Endothelial cell (in vitro differentiated cells): ENCODE results near the gene FRMD6. TPM values are rescaled to one million over a fixed set of nuclear protein-coding genes. Genes with fewer than 3 reads are reported as not detected.

Experiments
- DNase-seq: peaks from one replicate; pipeline ENCODE4 v3.0.0; 2021; ENCODE audit warnings: low spot score
- H3K27ac Mint-ChIP-seq: one replicate; pipeline ENCODE4 v1.8.0; 2021; ENCODE audit warnings: mixed read lengths, inconsistent platforms; ENCODE audit not compliant: unreplicated experiment
- H3K27me3 Mint-ChIP-seq: one replicate; pipeline ENCODE4 v1.8.0; 2021; ENCODE audit warnings: mild to moderate bottlenecking, moderate library complexity, mixed read lengths, inconsistent platforms; ENCODE audit not compliant: unreplicated experiment
- H3K36me3 Mint-ChIP-seq: one replicate; pipeline ENCODE4 v1.8.0; 2021; ENCODE audit warnings: mild to moderate bottlenecking, low read depth, mixed read lengths, inconsistent platforms; ENCODE audit not compliant: unreplicated experiment
- H3K4me1 Mint-ChIP-seq: one replicate; pipeline ENCODE4 v1.8.0; 2021; ENCODE audit warnings: mild to moderate bottlenecking, mixed read lengths, inconsistent platforms; ENCODE audit not compliant: unreplicated experiment
- H3K4me3 Mint-ChIP-seq: one replicate; pipeline ENCODE4 v1.8.0; 2021; ENCODE audit warnings: mild to moderate bottlenecking, mixed read lengths, inconsistent platforms; ENCODE audit not compliant: unreplicated experiment
- H3K9me3 Mint-ChIP-seq: one replicate; pipeline ENCODE4 v1.8.0; 2021; ENCODE audit warnings: mixed read lengths, inconsistent platforms; ENCODE audit not compliant: unreplicated experiment
- total RNA-seq: library from RNA; stranded (reverse); fragmentation: NEBNext Ultra II Directional; extraction: Animal tissue kit (Norgen Biotek cat#: 25700); gene quantifications from one replicate; pipeline ENCODE4 v1.2.1, GENCODE V29; 2021; ENCODE audit not compliant: unreplicated experiment
- TF ChIP-seq, protein P1 (sequence below): fragments of 200-600 bp; sonication (generic); IDR thresholded peaks from one replicate; pipeline ENCODE4 v1.5.0; 2021; ENCODE audit warnings: antibody characterized with exemption; ENCODE audit not compliant: unreplicated experiment

The FRMD6 gene
- total RNA-seq, 1 donor from 2014 or later = 45.3 TPM

DNA sequence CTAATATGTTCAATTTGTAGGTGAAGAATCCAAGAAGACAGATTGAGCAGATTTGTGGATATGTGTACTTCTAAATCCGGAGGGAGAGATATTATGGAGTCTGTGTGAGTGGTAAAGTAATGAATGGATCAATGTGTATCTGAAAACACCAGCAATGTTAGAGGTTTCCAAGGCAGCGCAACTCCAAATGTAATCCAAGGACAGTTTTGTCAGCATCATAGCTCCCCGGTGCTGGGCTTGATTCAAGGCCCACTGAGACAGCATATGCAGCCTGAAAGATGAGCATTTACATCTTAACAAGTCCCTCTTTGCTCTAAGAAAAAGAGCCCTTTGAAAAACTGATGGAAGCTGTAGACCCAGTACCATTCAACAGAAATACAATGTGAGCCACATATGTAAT, 38.3 kb upstream of the FRMD6 start:
- H3K36me3 Mint-ChIP-seq = no peaks in the 10 kb centered on the region
- no peaks in the 10 kb centered on the region for H3K4me1 Mint-ChIP-seq
- TF ChIP-seq, protein P1, sequence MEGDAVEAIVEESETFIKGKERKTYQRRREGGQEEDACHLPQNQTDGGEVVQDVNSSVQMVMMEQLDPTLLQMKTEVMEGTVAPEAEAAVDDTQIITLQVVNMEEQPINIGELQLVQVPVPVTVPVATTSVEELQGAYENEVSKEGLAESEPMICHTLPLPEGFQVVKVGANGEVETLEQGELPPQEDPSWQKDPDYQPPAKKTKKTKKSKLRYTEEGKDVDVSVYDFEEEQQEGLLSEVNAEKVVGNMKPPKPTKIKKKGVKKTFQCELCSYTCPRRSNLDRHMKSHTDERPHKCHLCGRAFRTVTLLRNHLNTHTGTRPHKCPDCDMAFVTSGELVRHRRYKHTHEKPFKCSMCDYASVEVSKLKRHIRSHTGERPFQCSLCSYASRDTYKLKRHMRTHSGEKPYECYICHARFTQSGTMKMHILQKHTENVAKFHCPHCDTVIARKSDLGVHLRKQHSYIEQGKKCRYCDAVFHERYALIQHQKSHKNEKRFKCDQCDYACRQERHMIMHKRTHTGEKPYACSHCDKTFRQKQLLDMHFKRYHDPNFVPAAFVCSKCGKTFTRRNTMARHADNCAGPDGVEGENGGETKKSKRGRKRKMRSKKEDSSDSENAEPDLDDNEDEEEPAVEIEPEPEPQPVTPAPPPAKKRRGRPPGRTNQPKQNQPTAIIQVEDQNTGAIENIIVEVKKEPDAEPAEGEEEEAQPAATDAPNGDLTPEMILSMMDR = no peak
- H3K27ac Mint-ChIP-seq = no peak overlapping the region
- no peak for DNase-seq
- no peak overlapping the region for H3K4me3 Mint-ChIP-seq
- peaks cover 3% of the 10 kb centered on the region for H3K27me3 Mint-ChIP-seq
- no peaks in the 10 kb centered on the region for H3K9me3 Mint-ChIP-seq

DNA sequence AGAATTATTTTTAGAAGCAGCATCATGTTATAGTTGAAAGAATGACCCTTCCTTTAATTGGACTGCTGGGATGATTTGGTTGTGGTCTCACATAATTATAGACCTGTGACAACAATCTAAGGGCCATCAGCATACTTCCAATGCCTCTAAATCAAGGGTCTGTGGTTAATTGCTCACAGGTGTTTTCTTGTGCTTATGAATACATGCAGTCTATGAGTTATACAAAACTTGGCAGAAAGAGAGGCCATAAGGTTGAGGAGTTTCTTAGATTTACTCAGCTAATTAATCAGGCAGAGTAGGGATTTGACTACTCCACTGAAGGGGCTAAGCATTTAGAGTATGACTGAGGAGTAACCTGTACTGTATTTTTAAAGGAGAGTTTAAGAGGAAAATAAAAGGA, 37.0 kb upstream of the FRMD6 start:
- no peak for DNase-seq
- no peaks in the 10 kb centered on the region for H3K36me3 Mint-ChIP-seq
- H3K27me3 Mint-ChIP-seq = peaks cover 1% of the 10 kb centered on the region
- H3K9me3 Mint-ChIP-seq = no peaks in the 10 kb centered on the region
- no peaks in the 10 kb centered on the region for H3K4me1 Mint-ChIP-seq
- no peak overlapping the region for H3K27ac Mint-ChIP-seq
- no peak overlapping the region for H3K4me3 Mint-ChIP-seq
- TF ChIP-seq, protein P1 = no peak

DNA sequence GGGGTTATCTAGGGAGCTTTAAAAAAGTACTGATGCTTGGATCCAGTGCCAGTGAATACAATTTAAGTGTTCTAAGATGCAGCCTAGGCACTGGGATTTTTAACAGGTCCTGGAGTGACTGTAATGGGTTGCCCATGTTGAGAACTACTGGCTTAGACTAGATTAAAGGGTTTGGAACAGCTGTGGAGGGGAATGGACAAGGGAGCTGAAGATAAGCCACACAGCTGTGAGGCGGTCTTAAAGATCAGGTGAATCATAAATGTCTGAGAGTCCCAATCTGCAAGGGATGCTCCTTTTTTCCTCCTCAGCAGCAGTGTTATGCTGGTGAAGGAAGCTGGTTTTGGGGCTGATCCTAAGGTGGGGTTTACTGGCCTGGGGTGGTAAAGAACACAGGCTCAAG, 35.5 kb upstream of the FRMD6 start:
- no peaks in the 10 kb centered on the region for H3K4me1 Mint-ChIP-seq
- TF ChIP-seq, protein P1 = no peak
- H3K9me3 Mint-ChIP-seq = no peaks in the 10 kb centered on the region
- no peak for DNase-seq
- peaks cover 1% of the 10 kb centered on the region for H3K27me3 Mint-ChIP-seq
- H3K27ac Mint-ChIP-seq = no peak overlapping the region
- H3K36me3 Mint-ChIP-seq = no peaks in the 10 kb centered on the region
- no peak overlapping the region for H3K4me3 Mint-ChIP-seq

DNA sequence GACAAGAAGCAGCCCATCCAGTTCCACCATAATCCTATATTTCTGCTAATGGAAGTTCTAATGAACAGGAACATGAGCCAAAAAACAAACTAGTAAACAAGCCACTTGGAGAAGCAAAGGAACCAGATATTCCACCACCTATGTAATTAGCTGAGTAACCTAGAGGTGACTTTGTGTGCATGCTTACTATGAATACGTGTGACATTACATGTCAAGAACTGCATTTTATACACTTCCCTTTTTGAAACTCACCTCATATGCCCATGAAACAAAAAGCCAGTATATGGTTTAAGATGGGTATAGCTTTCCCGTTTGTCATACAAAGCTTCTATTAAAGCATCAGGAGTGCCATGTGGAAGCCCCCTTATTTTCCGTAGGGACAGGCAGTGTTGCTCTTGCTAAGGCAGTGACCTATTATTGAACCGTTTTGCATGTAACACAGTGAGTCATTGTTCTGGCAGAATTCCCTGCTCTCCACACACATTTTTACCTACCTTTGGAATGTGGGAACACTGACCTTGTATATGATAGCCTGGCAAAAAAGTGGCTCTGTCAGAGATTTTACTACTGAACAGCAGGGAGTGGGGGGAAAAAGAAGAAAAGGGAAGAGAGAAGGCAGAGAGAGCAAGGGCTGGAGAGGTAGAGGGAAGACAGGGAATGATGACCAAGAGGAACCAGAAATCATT, 34.8 kb upstream of the FRMD6 start:
- H3K27ac Mint-ChIP-seq = no peak overlapping the region
- no peak for DNase-seq
- H3K4me1 Mint-ChIP-seq = no peaks in the 10 kb centered on the region
- H3K36me3 Mint-ChIP-seq = no peaks in the 10 kb centered on the region
- no peak overlapping the region for H3K4me3 Mint-ChIP-seq
- H3K9me3 Mint-ChIP-seq = no peaks in the 10 kb centered on the region
- H3K27me3 Mint-ChIP-seq = peaks cover 1% of the 10 kb centered on the region
- TF ChIP-seq, protein P1 = no peak

DNA sequence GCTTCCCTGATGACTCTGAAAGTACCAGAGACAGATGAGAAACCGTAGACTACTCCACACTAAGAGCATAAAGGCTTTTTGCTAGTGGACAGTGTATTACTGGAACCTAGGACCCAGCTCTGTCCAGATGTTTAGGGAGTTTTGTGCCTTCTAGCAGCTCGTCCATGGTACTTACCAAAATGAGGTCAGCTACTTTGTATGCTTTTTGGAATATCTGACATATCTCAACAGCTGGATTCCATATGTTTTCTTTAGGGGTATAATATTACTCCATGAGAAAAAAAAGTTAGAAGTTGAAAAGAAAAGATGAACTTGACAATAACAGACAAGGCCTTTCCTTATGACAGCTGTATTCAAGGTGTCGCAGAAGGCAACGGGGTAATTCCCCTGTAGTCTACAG, 32.1 kb upstream of the FRMD6 start:
- H3K36me3 Mint-ChIP-seq = no peaks in the 10 kb centered on the region
- H3K9me3 Mint-ChIP-seq = no peaks in the 10 kb centered on the region
- TF ChIP-seq, protein P1 = no peak
- no peak for DNase-seq
- H3K27ac Mint-ChIP-seq = no peak overlapping the region
- H3K4me3 Mint-ChIP-seq = no peak overlapping the region
- H3K27me3 Mint-ChIP-seq = no peaks in the 10 kb centered on the region
- H3K4me1 Mint-ChIP-seq = no peaks in the 10 kb centered on the region
